HG03575 (cell line): ENCODE data around the gene TMEM256.

Experiments used
- ATAC-seq: cut with Tn5 transposase; IDR thresholded peaks from one replicate; pipeline ENCODE4 v1.9.1; 2021; ENCODE audit not compliant: unreplicated experiment, insufficient number of reproducible peaks, low FRiP score; ENCODE audit errors: extremely low read depth

The TMEM256 gene

DNA sequence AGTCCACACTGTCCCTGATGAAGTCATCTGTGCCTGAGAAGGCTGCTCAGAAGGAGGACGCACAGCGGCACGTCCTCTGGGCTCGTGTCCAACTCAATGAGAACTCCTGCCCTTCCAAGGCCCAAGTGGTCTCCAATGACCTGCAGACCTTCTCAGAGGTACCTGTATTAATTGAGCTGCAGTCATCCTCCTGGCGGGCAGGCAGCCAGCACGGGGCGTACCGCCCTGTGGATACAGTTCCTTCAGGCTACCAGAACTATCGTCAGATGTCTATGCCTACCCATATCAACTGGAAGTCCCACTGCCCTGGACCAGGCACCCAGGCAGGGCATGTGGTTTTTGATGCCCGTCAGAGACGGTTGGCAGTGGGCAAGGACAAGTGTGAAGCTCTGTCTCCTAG is 28.4 kb upstream of the TMEM256 start:
- ATAC-seq, result no peak

GRCh38 chr17:7431231-7431630 is 27.3 kb upstream of the TMEM256 start:
- ATAC-seq, result no peak

DNA sequence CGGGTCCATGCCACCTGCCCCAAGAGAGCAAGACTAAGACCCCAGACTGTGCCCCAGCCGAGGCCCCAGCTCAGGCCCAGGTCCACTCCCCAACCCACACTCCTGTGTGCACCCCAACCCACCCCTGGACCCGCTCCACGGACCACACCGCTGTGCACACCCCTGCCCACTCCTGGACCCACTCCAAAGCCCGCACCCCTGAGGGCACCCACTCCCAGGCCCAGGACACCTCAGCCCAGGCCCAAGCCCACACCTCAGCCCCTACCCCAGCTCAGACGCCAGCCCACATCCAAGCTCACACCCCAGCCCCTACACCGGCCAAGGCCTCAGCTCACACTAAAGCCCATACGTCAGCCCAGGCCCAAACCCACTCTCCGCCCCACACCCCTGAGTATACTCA is 25.8 kb upstream of the TMEM256 start:
- no peak for ATAC-seq

DNA sequence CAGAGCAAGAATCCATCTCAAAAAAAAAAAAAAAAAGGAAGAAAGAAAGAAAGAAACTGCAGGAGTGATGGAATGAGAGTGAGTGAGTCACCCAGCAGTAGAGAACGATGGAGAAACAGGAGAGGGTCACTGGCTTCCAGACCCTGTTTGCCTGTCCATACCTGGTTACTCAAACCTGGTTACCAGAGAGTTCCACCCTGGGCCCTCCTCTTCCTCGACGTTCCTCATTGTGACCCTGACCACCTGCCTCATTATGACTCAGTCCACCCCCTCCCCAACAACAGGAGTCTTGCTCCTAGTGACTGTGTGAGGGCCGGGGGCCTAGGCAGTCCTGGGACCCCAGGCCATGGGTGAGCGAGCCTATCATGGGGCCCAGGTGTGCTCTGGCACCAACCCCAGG is 24.7 kb upstream of the TMEM256 start, which contains the start of gene SPEM3:
TSS of gene SPEM3 (plus strand) at position 301 of the 400 bp plus-strand sequence. CDS start at position 347, 46 bp downstream.
- no peak for ATAC-seq

DNA sequence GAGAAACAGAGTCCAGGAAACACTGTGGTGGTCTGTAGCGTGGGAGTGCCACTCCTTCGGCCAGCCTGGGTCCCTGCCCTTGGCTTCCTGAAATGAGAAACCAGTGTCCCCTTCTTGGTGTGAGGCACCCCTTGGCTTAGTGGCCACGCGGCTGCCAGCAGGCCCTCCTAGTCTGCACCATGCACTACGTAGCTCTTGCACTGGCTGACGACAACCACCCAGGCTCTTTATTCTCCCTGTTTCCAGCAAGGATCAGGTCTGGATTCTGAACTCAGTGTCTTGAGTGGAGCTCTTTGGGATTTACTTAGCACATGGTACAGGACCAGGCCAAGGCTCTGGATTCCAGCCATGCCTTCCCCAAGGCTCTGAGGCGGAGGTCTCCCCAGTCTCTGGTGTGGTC is 23.7 kb upstream of the TMEM256 start:
- ATAC-seq, result no peak

- no peak for ATAC-seq
Observed at GRCh38 chr17:7426896-7427489, 23.1 kb upstream of the TMEM256 start.

GRCh38 chr17:7426203-7426863 is 22.4 kb upstream of the TMEM256 start:
- no peak for ATAC-seq

- no peak for ATAC-seq
Observed at GRCh38 chr17:7425756-7426155, 21.9 kb upstream of the TMEM256 start.

DNA sequence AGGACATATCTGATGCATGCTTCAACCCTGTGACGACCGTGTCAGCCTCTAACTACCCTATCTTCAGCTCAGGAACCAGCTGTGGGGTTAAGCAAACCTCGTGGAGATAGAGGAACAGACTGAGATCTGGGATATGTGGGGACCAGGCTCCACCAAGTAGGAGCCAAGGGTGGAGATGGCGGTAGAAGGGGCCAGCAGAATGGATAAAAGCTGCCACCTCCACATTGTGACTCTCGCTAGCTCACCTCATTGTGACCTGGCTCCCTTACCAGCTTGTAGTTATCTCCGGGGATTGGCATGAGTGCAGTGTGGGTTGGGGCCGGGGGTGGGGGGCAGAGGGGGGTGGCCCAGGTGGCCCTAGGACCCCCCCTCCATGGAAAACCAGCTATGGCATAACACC is 21.4 kb upstream of the TMEM256 start, which contains the start of gene SPEM2:
TSS of gene SPEM2 (plus strand) at position 301 of the 400 bp plus-strand sequence. CDS start at position 374, 73 bp downstream.
- no peak for ATAC-seq

DNA sequence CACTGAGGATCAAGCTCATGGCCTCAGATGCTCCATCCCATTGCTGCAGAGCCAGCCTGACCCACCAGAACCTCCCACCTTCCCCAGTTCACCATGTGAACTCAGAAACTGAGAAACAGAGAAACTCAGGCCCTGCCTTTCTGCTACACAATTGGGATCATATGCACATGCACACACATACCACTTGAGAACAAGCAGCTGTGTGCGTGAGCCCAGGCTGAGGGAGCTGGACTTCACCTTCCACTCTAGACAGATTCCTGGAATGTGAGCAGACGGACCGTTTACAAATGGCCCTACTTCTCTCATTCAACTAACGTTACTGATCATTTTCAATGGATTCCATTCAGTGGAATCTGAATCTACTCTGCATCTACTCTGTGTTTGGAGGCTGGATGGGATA is 19.8 kb upstream of the TMEM256 start:
- ATAC-seq, result no peak

GRCh38 chr17:7421186-7421585 is 17.3 kb upstream of the TMEM256 start:
- ATAC-seq, result no peak

DNA sequence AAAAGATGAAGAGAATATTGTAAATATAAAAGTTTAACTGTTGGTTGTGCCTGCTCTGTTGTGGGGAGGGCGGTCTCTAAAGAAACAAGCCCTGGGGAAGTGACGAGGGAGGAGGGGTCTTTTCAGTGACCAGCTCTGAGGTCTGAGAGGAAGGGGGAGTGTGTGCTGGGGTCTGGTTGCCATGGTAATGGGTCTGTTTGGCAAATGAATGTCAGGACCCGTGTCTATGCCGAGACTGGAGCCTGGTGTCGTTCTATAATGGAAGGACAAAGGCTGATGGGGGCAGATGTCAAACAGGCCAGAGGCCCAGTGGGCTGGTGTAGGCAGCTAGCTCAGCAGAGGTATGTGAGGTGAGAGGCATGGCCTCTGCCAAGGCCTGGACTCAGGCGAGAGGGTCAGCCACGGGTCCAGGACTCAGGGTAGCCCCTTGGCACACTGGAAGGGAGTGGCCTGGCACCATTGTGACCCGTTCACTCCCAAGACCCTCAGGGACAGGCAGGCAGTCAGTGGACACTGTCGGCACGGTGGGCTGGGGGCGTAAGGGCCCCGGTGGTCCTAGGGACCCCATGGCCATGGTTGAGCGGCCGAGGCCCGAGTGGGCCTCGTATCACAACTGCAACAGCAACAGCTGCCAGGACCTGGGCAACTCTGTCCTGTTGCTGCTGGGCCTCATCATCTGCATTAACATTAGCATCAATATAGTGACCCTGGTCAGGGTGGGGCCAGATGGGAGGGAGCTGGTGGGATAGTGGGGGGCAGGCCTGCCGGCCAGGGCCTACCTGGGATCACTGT is 16.1 kb upstream of the TMEM256 start, which contains the start of gene SPEM1:
TSS of gene SPEM1 (plus strand) at position 506 of the 792 bp plus-strand sequence. CDS start at position 567, 61 bp downstream.
- ATAC-seq, result no peak

DNA sequence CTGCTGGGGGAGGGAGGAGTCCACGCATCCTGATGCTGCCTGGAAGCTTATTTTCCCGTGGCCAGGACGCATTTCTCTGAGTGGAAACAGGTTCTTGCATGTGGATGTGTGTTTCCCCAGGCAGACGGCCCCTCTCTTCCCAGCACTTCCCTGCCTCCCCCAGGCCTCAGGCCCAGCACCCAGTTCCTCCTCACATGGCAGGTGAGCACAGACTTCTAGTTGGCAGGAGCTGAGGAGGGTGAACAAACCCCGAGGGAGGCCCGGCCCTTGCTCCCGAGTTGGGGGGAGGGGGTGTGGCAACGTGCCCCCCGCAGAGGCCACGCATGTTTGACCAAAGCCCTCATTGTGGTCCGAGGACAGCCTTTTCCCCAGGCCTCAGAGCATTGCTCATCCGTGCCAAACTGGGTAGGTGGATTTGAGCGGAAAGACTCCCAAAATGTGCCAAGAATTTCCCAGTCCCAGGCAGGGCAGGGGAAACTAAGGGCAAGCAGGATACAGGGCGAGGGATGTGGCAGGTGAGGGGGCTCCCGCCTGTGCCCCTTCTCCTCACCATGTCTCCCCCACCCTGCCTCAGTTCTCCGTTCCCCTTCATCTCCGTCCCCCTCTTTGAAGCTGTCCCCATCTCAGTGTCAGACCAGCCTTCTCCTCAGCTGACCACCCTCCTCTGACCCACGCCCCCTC is 14.7 kb upstream of the TMEM256 start:
- no peak for ATAC-seq

- no peak for ATAC-seq
Observed at GRCh38 chr17:7417056-7417655, 13.3 kb upstream of the TMEM256 start.

DNA sequence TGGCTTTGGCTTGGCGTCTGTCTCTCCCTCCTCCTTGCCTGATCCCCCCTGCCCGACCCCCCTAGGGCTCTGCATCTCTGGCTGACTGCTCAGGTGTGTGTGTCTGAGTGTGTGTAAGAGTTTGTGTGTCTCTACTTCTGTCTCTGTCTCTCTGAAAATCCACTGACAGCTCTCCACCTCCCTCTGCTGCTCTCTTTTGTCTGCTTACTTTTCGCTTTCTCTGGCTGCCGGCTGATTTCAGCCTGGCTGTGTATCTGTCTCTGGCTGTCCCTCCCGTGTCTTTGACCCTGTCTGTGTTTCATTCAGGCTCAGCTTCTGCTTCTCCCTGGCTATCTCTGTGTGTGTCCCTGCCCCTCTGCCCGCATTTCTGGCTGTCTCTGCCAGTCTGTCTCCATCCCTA is 12.4 kb upstream of the TMEM256 start:
- no peak for ATAC-seq

DNA sequence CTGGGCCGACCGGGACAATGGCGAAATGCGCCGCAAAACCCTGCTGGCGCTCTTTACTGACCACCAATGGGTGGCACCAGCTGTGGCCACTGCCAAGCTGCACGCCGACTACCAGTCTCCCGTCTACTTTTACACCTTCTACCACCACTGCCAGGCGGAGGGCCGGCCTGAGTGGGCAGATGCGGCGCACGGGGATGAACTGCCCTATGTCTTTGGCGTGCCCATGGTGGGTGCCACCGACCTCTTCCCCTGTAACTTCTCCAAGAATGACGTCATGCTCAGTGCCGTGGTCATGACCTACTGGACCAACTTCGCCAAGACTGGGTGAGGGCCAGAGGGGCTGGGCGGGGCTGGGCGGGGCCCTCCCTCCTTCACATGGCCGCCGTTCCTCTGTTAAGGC is 11.9 kb upstream of the TMEM256 start:
- ATAC-seq, result no peak

GRCh38 chr17:7414837-7415236 is 10.9 kb upstream of the TMEM256 start:
- no peak for ATAC-seq

DNA sequence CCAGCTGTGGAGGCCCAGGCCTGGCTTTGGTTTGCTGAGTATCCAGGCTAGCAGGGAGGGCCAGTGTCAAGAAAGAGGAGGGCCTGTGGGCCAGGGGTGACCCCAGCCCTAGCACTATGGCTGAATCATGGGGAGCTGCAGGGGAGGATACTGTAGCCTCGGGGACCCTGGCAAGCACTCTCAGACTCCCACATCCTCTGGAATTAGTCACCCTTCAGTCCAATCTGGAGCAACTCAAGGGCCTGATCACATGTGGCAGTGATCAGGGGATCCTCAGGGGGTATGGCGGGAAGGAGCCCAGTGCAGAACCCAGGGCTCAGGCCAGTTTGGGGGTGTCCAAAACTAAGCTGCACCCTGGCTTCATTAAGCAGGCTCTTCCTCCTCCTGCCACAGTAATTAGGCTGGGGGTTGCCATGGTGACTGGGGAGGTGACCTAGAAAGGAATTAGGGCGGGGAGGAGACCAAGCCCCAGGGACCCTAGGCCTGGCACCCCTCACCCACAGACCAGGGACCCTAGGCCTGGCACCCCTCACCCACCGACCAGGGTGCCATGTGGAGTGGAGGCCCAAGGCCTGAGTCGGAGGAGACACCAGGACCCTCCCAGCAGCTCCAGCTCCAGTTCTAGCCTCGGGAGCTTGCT is 9.6 kb upstream of the TMEM256 start:
- ATAC-seq, result no peak

- no peak for ATAC-seq
Observed at GRCh38 chr17:7411427-7411750, 7.5 kb upstream of the TMEM256 start.
